22Rv1 (cell line): ENCODE measurements around the gene KIF23.

Experiments
- CTCF ChIP-seq: fragments of 450-650 bp; IDR thresholded peaks from 2 replicates; pipeline ENCODE4 v1.5.1; 2017; ENCODE audit warnings: mild to moderate bottlenecking
- ZFX ChIP-seq: fragments of 450-650 bp; IDR thresholded peaks from 2 replicates; pipeline ENCODE4 v1.6.1; 2017; ENCODE audit warnings: antibody characterized with exemption, borderline replicate concordance

GRCh38 chr15:69490356-69491037 lies 76.3 kb downstream of the KIF23 start:
- TF ChIP-seq CTCF (no peak), ZFX (no peak)
